AG10803 (cell line): ENCODE measurements around the gene SCARB1.

Experiments used
- DNase-seq: peaks from one replicate; pipeline ENCODE4 v3.0.0; 2010; ENCODE audit warnings: low read depth
- H3K4me3 ChIP-seq: 2 replicates; pipeline ENCODE4 v1.5.1; 2011; ENCODE audit warnings: mild to moderate bottlenecking, low read length, control low read depth
- CTCF ChIP-seq: conservative IDR thresholded peaks from 2 replicates; pipeline ENCODE4 v1.5.1; 2011; ENCODE audit warnings: mild to moderate bottlenecking, low read length, control low read depth, inconsistent platforms

SCARB1 gene

GRCh38 chr12:124866883-124867400 is 3.3 kb upstream of the SCARB1 start:
- H3K4me3 ChIP-seq, result no peak overlapping the region
- no peak for TF ChIP-seq CTCF
- no peak for DNase-seq

GRCh38 chr12:124866195-124866882 is 2.7 kb upstream of the SCARB1 start:
- no peak overlapping the region for H3K4me3 ChIP-seq
- no peak for TF ChIP-seq CTCF
- DNase-seq, result no peak

GRCh38 chr12:124865728-124866127 is 2.1 kb upstream of the SCARB1 start:
- no peak for DNase-seq
- no peak overlapping the region for H3K4me3 ChIP-seq
- no peak for TF ChIP-seq CTCF

DNA sequence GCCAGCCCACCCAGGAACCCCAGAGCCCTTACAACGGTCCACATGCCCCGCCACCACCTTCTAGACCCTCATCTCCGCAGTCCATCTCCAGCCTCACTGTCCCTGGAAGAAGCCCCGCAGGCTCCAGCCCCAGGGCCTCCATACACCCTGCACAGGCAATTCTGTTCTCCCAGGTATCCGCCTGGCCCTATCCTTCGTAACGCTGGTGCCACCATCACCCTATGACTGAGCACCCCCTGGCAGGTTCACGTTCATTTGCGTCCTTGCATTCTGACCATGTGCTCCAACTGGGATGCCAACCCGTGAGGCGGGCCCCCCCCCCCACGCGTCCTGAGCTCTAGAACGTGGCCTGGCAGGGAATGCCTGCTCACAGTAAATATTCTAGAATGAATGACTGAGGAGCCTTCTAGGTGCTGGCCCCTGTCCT is 675 bp upstream of the SCARB1 start:
- H3K4me3 ChIP-seq, result peak overlapping the region; percentile 60
- TF ChIP-seq CTCF, result no peak
- DNase-seq, result no peak

- no peak for TF ChIP-seq CTCF
- H3K4me3 ChIP-seq, result peak overlapping the region; percentile 65
- peak; percentile 6 for DNase-seq
Observed at GRCh38 chr12:124862768-124863415, 772 bp downstream of the SCARB1 start.

- no peak for DNase-seq
Observed at GRCh38 chr12:124861898-124862676, 1.6 kb downstream of the SCARB1 start.

More at GRCh38 chr12:124861898-124862676, 1.6 kb downstream of the SCARB1 start:
- H3K4me3 ChIP-seq, result no peak overlapping the region
- TF ChIP-seq CTCF, result no peak
